Activated CD8-positive, alpha-beta memory T cell treated with anti-CD3 and anti-CD28 coated beads, Interleukin-2, amount 50 U/mL, for 24 hours (primary cell): Measurements from ENCODE around the gene PRR22.
A peak's percentile ranks its signal among the peaks of the same experiment; 100 is the strongest.
"Not testable (repeated sequence)": the region's sequence is repeated elsewhere in the genome, so short reads cannot be mapped to it uniquely, and the experiment has no call there.

Source experiments
- DNase-seq: peaks from one replicate; pipeline ENCODE4 v3.0.0-alpha.2; 2020; ENCODE audit errors: extremely low read depth

PRR22 gene

DNA sequence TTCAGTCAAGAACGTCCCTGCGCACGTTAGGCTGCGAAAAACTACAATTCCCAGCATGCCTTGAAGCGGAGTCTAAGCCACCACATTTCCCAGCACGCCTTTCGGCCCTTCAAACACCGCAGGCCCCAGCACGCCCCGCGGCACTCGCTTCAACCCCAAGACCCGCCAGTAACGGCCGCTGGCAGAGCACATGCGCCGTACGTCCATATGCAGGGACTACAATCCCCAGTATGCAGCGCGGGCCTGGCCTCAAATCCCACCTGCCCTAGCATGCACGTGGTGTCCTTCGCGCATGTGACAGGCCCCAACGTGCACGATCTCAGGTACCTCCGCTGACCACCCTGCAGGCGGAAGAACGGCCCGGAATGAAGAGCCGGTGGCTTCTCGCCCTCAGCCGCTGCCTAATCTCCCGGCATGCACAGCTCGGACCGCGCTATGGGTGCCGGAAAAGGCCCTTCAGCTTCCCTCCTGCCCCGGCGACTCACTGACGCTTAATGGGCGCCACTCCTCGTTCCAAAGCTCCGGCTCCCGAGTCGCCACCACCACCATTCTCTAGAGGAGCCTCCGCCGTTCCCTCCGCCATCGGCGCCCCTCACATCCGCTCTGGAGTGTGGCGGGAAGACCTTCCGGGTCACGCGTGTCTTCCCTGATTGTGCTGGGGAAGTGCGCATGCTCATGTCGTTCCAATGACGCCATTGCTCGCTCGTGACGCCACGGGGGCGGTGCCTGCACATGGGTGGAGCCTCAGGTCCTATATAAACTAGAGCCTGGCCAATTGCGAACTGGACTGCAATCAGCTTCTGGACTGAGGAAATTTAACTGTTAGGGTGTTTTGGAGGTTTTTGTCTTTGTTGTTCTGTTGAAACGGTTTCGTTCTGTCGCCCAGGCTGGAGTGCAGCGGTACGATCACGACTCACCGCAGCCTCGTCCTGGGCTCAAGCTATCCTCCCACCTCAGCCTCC lies 6.3 kb upstream of the PRR22 start, which contains the start of gene DUS3L:
Gene DUS3L, minus strand, starts transcription at position 605 of the 962 bp plus-strand sequence. Its CDS starts 22 bp downstream, at position 583.
- peak; percentile 91 for DNase-seq

DNA sequence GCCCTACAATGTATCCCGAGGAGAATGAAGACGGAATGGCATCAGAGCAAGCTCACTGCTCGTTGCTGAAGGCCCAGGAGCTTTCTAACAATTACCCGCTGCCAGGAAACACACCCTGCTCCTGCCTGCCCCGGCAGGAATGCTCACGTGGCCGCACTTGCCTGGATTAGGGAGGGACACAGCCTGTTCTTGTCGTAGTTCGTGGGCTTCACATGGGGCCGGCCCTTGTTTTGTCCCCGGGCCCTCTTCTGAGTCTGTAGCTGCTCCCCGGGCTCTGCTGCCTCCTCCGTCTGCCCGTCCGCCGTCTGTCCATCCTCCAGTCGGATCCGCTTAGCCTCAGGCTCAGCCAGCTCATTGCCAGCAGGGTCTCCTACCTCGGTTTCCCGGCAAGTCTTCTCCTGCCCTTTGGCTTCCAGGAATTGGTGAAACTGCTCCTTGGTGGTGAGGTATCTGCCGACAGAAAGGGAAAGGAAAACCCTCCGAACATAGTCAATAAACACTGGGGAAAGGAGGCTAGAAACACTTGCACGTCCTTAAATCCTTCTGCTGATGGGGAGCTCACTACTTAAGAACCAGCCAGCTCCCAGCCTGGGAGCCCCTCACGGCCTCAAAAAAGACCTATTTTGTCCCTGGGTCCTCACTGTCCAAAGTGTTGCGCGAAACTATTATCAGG lies 5.5 kb upstream of the PRR22 start:
- DNase-seq: no peak

DNA sequence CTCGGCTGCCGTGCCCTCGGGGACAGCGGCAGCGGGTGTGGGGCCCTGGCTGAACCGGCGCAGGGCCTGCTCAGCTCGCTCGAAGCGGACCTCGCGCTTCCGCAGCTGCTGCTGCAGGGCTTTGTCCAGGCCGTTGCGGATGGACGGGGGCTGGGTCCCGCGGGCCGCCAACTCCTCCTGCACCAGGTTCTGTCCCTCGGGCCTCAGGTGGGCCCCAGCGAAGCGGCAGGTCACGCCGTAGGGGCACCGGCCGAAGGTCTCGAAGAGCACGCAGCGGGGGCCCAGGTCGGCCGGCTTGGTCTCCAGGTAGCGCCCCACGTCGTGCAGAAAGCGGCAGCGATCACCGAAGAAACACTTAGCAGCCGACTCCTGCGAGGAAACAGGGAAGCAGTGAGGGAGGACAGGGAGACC lies 4.8 kb upstream of the PRR22 start:
- no peak for DNase-seq

DNA sequence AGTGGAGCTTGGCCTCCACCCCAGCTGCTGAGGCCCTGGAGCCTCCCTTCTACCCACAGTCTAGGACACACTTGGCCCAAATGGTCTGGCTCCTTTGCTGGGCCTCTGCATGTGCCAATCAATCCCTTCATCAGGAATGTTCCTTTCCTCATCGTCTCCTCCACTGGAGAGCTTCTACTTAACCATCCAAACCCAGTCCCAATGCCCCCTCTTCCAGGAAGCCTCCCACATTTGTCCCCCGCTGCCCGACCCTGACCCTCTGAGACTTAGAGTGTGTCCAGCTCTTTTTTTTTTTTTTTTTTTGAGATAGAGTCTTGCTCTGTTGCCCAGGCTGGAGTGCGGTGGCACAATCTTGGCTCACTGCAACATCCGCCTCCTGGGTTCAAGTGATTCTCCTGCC lies 3.9 kb upstream of the PRR22 start:
- no peak for DNase-seq

DNA sequence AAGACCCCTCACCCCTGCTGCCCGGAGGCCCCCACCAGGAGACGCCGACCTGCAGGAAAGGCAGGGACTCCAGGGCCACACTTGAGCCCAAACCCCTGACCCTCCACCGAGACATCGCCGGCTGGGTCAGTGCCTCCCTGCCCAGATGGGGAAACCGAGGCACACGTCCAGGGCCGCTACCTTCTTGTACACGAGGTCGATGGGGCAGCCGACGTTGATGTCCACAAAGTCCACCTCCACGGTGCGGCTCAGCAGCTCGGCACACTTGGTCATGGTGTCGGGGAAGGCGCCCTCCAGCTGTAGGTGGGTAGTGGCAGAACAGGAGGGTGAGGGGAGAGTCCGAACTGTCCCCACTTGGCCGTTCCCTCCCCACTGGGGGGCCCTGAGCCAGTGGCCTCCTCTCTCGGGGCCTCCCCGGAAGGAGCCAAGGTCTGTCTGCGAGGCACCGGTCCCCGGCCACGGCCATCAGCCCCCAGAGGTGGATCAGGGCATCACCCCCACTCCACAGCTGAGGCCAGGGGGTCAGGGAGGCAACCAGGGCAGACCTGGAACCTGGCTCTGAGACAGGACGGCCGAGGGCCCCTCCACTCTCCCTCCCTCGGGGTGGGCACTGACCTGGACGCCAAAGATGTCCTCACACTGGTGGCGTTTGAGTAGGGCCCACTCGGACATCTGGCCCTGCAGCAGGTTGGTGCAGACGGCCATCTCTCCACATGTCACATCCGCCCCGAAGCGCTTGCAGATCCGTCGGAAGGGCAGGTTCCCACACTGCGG lies 3.0 kb upstream of the PRR22 start:
- DNase-seq: no peak

DNA sequence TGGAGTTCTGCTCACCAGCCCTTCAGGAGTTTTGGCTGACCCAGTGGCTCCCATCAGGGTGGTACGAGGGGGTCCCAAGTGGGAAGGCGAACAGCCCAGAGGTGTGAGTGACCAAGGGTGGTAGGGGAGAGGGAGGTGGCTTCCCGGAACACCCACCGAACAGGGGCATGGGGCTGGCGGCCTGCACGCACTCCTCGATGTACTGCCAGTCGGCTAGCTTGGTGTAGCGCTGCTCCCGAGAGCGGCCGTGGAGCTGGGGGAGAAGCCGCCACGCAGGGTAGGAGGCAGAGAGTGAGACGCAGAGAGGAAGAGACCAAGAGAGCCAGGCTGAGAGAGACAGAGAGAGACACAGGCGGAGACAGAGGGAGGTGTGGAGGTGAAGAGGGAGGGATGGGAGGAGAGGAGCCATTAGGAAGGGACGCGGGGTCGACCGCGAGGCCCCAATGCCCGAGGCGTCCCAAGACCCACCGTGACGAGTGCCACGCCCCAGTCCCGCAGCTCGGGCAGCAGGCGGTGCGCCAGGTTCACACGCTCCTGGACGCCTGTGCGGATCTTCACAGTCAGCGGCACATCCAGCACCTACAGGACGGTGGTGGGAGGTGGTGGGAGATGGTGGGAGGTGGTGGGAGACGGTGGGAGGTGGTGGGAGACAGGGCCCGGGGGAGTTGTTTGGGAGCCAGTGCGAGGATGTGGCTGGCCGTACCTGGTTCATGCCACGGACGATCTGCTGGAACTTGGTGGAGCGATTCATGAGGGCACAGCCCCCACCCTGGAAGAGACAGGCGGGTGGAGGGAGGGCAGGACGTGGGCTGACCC lies 2.3 kb upstream of the PRR22 start:
- no peak for DNase-seq

DNA sequence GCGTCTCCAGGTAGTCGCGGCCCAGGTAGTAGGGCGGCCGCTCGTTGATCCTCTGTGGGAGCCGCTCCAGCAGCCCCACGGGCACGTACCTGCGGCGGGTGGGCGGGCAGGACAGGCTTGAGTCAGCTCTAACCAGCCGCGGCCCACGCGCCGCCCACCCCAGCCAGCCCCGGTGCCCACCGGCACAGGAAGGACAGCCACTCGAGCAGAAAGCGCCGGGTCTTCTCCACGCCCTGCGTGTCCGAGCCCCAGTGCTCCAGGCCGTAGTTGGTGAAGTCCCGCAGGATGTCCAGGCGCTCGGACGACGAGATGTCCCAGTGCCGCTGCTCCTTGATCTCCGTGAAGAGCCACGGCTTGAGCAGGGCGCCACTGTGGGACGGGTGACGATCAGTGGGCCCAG lies 877 bp upstream of the PRR22 start:
- no peak for DNase-seq

DNA sequence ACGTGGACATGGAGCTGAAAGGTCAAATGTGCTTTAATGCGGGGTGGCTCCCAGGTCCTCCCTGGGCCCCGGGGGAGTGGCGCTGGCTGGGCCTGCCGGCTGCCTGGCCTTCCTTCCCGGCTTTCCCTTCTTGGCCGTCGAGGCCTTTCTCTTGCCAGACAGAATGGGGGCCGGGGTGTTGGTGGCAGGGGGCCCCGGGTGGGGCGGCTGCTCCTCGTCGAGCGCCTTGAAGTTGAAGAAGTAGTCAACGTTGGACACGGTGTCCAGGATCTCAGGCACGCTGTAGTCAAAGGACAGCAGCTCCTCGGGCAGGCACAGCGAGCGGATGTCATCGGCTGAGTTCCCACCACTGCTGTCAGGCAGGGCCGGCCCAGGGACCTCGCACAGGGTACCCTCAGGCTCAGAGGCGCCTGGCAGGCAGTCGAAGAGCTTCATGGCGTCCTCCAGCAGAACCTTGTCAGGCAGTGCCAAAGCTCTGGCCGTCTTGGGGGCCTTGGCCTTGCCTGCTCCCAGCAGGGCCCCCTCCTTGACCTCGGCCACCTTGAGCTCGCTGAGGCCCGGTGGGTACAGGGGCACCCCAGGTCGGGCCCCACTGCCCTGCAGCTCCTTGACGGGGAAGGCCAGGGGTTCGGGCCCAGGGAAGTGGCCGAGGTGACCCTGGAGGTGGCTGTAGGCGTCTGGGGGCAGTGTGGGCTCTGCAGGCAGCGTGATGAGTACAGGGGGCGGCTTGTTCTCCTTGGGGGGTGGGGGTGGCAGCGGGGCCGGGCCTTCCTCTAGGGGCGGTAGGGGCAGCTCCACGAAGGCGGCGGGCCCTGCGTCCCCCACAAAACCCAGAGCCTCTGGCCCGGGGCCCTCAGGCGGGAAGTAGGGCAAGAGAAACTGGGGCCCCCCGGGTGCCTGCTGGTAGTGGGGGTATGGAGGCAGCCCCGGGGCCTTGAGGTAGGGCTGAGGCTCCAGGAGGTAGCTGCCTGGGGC lies 1.3 kb downstream of the PRR22 start:
- DNase-seq: no peak

DNA sequence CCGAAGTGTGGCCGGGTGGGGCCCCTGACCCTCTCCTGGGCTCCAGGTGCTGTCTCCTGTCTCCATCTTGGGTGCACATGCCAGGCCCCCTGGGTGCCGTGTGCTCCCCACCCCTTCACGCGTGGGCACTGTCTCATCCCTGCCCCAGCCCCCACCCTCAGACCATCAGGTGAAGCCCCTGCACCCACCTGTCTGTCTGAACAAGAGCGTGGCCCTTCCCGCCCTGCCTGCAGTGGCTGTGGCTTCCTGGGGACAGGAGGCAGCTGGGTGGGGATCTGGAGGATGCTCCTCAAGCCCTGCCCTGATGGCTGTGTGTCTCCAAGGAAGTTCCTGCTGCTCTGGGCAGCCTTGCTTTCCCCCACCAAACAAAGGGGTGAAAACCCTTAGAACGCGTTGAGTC lies 2.2 kb downstream of the PRR22 start:
- no peak for DNase-seq

DNA sequence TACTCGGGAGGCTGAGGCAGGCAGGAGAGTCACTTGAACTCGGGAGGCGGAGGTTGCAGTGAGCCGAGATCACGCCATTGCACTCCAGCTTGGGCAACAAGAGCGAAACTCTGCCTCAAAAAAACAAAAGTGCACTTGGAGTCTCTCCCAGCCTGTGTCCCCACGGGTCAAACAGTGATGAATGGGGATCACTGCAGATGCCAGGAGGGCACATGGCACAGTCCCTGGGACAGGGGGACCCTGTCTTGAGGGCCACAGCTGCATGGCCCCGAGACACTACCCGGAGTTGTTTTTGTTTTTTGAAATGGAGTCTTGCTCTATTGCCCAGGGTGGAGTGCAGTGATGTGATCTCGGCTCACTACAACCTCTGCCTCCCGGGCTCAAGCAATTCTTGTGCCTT lies 3.6 kb downstream of the PRR22 start:
- not testable (repeated sequence) for DNase-seq

DNA sequence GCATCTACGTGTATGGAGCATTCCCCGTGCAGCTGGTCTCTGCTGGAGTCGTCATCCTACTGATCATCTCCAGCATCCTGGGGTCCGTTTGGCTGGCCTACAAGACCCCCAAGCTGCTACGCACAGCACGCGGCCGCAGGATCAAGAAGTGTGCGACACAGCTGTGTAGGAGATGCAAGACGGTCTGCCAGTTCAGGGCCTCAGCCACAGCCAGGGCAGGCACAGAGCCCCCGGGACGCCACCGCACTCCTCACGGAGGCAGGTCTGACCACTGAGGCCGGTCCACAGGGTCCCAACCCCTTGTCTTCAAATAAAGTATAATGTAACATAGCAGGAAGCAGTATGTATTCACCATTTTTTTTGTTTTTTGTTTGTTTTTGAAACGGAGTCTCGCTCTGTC lies 6.1 kb downstream of the PRR22 start:
- DNase-seq: no peak

DNA sequence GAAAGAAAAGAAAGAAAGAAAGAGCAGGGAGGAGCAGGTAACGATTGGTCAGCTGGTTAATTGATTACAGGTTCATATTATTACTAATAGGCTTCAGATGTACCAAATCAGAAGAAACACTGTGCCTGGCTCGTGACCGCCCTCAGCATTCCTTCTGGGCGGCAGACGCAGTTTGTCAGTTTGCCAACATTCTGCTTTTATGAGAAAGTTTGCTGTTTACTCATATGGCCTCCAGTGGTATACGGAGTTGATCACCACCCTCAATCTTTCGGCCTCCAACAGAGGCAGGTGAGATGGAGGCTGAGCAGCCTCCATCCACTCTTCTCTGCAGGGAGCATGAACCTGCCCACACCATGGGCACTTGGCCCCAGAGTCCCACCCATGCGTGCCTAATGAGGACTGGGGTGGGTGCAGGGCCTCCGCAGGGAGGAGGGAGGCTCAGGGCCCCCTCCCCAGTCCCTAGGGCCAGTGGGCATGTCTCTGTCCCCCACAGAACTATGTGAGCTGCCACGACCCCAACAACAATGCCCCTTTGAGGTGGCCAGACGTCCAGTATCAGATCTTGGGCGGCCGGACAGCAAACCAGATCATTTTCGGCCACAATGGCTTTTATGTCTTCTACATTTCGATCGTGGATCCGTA lies 8.8 kb downstream of the PRR22 start:
- DNase-seq: no peak

DNA sequence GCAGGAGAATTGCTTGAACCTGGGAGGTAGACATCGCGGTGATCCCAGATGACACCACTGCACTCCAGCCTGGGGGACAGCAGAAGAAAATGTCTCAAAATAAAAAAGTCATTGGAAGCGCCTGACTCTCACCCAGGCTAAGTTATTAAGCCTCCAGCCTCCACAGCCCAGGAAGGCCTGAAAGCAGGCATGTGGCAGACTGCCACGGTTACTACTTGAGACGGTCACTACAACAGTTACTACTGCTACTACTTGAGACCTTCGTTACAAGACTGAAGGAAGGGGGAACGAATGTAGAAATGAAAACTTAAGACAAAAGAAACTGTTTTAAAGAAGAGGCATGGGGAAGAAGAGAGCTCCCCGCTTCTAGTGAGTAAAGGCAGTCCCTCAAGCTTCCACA lies 9.6 kb downstream of the PRR22 start:
- no peak for DNase-seq

DNA sequence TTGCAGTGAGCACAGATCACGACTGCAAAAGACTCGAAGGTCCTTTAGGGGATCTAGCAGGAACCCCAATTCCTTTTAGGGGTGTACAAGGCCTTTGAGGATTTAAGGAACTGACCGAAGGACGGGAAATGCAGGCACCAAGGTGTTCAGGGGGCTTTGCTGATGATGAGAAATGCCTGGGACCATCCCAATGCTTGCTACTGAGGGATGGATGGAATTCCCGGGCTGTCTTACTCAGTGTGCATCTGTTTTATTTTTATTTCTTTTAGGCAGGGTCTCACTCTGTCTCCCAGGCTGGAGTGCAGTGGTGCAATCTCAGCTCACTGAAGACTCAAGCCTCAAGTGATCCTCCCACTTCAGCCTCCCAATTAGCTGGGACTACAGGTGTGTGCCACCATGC lies 11.3 kb downstream of the PRR22 start:
- DNase-seq: no peak

DNA sequence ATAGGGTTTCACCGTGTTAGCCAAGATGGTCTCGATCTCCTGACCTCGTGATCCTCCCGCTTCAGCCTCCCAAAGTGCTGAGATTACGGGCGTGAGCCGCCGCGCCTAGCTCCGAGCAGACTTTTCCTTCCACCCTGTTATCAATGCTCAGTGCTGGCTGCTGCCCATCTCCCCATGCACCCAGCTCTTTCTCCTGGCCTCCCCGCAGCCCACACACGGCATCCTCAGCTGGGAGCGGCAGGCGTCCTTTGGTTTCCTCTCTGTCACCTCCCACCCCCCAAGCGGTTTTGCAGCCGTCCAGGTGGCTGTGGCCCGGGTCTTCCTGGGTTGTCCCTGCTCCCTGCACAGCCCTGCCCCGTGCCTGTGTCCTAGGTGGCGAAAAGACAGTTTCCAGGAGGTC lies 12.1 kb downstream of the PRR22 start:
- DNase-seq: no peak

DNA sequence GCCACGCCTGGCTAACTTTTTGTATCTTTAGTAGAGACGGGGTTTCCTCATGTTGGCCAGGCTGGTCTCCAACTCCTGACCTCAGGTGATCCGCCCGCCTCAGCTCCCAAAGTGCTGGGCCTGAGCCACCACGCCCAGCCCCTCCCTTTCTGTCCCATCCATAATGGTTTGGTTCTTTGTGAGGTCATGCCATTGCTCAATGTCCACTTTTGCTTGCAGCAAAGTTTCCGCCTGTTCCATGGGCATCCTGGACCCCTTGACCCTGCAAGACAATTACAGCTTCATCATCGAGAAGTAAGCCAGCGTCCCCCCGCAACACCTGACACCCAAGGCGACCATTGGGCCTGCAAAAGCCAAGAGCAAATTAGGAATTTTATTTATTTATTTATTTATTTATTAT lies 16.6 kb downstream of the PRR22 start:
- DNase-seq: no peak

DNA sequence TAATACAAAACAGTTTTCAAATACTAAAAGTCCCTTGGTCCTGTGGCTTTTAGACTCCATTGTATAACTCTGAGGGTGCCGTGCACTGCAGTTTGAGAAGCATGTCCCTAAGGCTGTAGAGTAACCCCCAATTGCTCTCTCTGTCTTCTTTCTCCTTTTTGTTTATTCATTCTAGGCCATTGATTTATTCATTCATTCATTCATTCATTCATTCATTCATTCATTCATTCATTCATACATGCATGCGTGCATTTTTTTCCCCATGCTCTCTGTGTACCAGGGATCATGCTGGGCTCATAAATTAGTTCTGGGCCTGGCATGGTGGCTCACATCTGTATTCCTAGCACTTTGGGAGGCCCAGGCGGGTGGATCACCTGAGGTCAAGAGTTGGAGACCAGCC lies 19.3 kb downstream of the PRR22 start:
- no peak for DNase-seq

DNA sequence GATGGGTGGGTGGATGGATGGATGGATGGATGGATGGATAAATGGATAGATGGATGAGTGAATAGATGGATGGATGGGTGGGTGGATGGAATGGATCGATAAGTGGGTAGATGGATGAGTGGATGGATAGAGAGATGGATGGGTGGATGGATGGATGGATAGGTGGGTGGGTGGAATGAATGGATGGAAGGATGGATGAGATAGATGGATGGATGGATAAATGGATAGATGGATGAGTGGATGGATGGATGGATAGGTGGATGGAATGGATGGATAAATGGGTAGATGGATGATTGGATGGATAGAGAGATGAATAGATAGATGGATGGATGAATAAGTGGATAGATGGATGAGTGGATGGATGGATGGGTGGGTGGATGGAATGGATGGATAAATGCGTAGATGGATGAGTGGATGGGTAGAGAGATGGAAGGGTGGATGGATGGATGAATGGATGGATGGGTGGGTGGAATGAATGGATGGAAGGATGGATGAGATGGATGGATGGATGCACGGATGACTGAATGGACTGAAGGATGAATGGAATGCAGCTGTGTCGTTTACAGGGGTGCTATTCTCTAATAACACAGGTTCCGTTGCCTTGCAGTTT lies 21.8 kb downstream of the PRR22 start:
- DNase-seq: no peak

DNA sequence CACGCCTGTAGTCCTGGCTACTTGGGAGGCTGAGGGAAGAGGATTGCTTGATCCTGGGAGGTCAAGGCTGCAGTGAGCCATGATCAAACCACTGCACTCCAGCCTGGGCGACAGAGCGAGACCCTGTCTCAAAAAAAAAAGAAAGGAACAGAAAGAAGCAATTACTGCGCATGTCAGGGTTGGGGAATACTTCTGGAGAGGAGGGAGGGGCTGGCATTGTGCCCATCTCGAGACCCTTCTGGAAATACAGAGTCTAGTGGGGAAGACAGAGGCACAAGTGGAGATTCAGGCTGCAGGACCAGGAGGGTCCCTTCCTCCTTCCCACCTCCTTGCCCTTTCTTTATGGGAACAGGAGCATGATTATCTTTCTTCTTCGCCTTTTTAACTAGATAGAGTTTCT lies 30.8 kb downstream of the PRR22 start:
- DNase-seq: no peak
